Bronchial epithelial cell (primary cell): Measurements from ENCODE around the gene KRTAP15-1. TPM values are rescaled to one million over a fixed set of nuclear protein-coding genes. Genes with fewer than 3 reads are reported as not detected.
A peak's percentile ranks its signal among the peaks of the same experiment; 100 is the strongest.

Source experiments
- DNase-seq: peaks from one replicate; pipeline ENCODE4 v3.0.0-alpha.2; 2010; ENCODE audit warnings: low read depth
- FAIRE-seq: peaks from 2 replicates; lab custom pipeline; 2011; peaks lifted over from hg19 to GRCh38; lab: Jason Lieb, UNC
- H3K27me3 ChIP-seq: 2 replicates; pipeline ENCODE4 v1.5.1; 2011; ENCODE audit warnings: low read length; ENCODE audit not compliant: control insufficient read depth, insufficient read depth
- H3K36me3 ChIP-seq: 2 replicates; pipeline ENCODE4 v1.5.1; 2011; ENCODE audit warnings: low read length; ENCODE audit not compliant: control insufficient read depth, insufficient read depth
- H3K4me3 ChIP-seq: 2 replicates; pipeline ENCODE4 v1.5.1; 2011; ENCODE audit warnings: mild to moderate bottlenecking, low read depth, low read length, control low read depth
- CTCF ChIP-seq: IDR thresholded peaks from 2 replicates; pipeline ENCODE4 v1.5.1; 2011; ENCODE audit warnings: mild to moderate bottlenecking, moderate library complexity, low read length, control low read depth, inconsistent platforms; ENCODE audit not compliant: insufficient read depth, severe bottlenecking
- total RNA-seq: library from RNA; depleted of rRNA; stranded (reverse); fragments of >200 nt; gene quantifications from 2 replicates; pipeline ENCODE4 v1.2.1, GENCODE V29; 2014

KRTAP15-1 gene
- not detected in 2 replicates for total RNA-seq

- TF ChIP-seq CTCF = no peak
- no peak within 1 kb of the TSS for H3K4me3 ChIP-seq
- no peaks in the 10 kb centered on the region for H3K36me3 ChIP-seq
- no peak for DNase-seq
- FAIRE-seq = no peak
- H3K27me3 ChIP-seq = no peaks in the 10 kb centered on the region
Measured at GRCh38 chr21:30439975-30440374, at the start of gene KRTAP15-1. Gene KRTAP15-1, plus strand, starts transcription at chr21:30440275. Its CDS starts 53 bp downstream, at chr21:30440328.

GRCh38 chr21:30391492-30392025 is 48.5 kb upstream of the KRTAP15-1 start:
- H3K36me3 ChIP-seq = no peaks in the 10 kb centered on the region
- no peak for FAIRE-seq
- no peak overlapping the region for H3K4me3 ChIP-seq
- H3K27me3 ChIP-seq = no peaks in the 10 kb centered on the region
- TF ChIP-seq CTCF = no peak
- no peak for DNase-seq

GRCh38 chr21:30395731-30396130 is 44.3 kb upstream of the KRTAP15-1 start, which contains the start of gene KRTAP13-1:
Gene KRTAP13-1, plus strand, starts transcription at chr21:30396031. Its CDS starts 56 bp downstream, at chr21:30396087.
- no peak for TF ChIP-seq CTCF
- H3K27me3 ChIP-seq = no peaks in the 10 kb centered on the region
- DNase-seq (no peak), FAIRE-seq (no peak)
- no peak within 1 kb of the TSS for H3K4me3 ChIP-seq
- no peaks in the 10 kb centered on the region for H3K36me3 ChIP-seq

- FAIRE-seq = peak; percentile 91
- Histone ChIP-seq H3K36me3 (no peaks in the 10 kb centered on the region), H3K4me3 (no peak overlapping the region), H3K27me3 (no peaks in the 10 kb centered on the region)
- DNase-seq = peak; percentile 87
- TF ChIP-seq CTCF = peak; percentile 83
Measured at GRCh38 chr21:30408782-30409494, 31.1 kb upstream of the KRTAP15-1 start.

- no peak for FAIRE-seq
- Histone ChIP-seq H3K36me3 (no peaks in the 10 kb centered on the region), H3K4me3 (no peak overlapping the region), H3K27me3 (no peaks in the 10 kb centered on the region)
- no peak for TF ChIP-seq CTCF
- DNase-seq = no peak
Measured at GRCh38 chr21:30415993-30416392, 24.1 kb upstream of the KRTAP15-1 start.
